ENCODE measurements around the gene DHX9. TPM values are rescaled to one million over a fixed set of nuclear protein-coding genes. Genes with fewer than 3 reads are reported as not detected.

The DHX9 gene
- total RNA-seq, 3 donors from 2014 or later (not counting 1 experiment from before 2014, with no cell fraction given), result 208 to 226 (median 226) TPM

DNA sequence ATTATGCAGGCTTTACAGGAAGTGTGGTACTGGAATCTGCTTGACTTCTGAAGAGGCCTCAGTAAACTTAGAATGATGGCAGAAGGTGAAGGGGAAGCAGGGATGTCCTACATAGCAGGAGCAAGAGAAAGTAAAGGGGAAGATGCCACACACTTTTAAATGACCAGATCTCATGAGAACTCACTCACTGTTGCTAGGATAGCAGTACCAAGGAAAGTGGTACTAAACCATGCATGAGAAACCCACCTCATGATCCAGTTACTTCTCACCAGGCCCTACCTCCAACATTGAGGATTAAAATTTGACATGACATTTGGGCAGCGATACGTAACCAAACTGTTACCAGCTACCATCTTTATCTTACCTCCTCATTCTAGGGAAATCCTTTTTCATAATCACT is 9.6 kb downstream of the DHX9 start:
- H3K4me3 Mint-ChIP-seq, result no peak overlapping the region
- intact Hi-C loops (cut with micrococcal nuclease), result loop anchor here (10.0 kb wide), 1 partner anchor 1754 kb away; no protein-coding TSS in a partner anchor
- peaks cover 6% of the 10 kb centered on the region for H3K36me3 Mint-ChIP-seq
- 100% methylated on average over 2 of the region's 2 CpGs for WGBS (ENCODE audit: insufficient coverage)
- ATAC-seq (no peak), DNase-seq (no peak)
- Histone ChIP-seq H3K27ac (ENCODE audit: low read length) (no peak overlapping the region), H3K4me3 (ENCODE audit: low read length) (no peak overlapping the region), H3K4me1 (ENCODE audit: control insufficient read depth, insufficient read depth, low read length) (peaks cover 7% of the 10 kb centered on the region), H3K27me3 (ENCODE audit: control insufficient read depth, insufficient read depth, low read length) (no peaks in the 10 kb centered on the region), H3K36me3 (ENCODE audit: control insufficient read depth, insufficient read depth, low read length) (peaks cover 83% of the 10 kb centered on the region), H3K9me3 (ENCODE audit: control insufficient read depth, insufficient read depth, low read length) (no peaks in the 10 kb centered on the region)
- no peaks in the 10 kb centered on the region for H3K27me3 Mint-ChIP-seq (ENCODE audit: low read depth in 2 of 2)
- TF ChIP-seq, protein P1, sequence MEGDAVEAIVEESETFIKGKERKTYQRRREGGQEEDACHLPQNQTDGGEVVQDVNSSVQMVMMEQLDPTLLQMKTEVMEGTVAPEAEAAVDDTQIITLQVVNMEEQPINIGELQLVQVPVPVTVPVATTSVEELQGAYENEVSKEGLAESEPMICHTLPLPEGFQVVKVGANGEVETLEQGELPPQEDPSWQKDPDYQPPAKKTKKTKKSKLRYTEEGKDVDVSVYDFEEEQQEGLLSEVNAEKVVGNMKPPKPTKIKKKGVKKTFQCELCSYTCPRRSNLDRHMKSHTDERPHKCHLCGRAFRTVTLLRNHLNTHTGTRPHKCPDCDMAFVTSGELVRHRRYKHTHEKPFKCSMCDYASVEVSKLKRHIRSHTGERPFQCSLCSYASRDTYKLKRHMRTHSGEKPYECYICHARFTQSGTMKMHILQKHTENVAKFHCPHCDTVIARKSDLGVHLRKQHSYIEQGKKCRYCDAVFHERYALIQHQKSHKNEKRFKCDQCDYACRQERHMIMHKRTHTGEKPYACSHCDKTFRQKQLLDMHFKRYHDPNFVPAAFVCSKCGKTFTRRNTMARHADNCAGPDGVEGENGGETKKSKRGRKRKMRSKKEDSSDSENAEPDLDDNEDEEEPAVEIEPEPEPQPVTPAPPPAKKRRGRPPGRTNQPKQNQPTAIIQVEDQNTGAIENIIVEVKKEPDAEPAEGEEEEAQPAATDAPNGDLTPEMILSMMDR (IDR thresholded peaks at IDR 0.05), result no peak
- H3K4me1 Mint-ChIP-seq, result peaks cover 42 to 52% of the 10 kb centered on the region in 2 donors
- no peaks in the 10 kb centered on the region for H3K9me3 Mint-ChIP-seq
- H3K27ac Mint-ChIP-seq, result peak overlapping the region in 1 of 2 donors; percentile 54

DNA sequence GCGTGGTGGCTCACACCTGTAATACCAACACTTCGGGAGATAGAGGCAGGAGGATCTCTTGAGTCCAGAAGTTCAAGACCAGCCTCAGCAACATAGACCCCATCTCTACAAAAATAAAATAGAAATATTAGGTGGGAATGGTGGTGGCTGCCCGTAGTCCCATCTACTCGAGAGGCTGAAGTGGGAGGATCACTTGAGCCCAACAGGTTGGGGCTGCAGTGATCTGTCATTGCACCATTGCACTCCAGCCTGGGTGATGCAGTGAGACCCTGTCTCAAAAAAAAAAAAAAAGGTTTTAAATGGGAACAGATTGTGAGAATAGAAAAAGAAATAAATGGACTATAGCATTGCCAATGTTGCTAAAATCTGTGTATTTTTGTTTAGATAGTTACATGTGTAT is 11.2 kb downstream of the DHX9 start:
- H3K27me3 Mint-ChIP-seq (ENCODE audit: low read depth in 2 of 2), result no peaks in the 10 kb centered on the region
- H3K36me3 Mint-ChIP-seq, result peaks cover 6% of the 10 kb centered on the region
- 100% methylated on average over 2 of the region's 4 CpGs for WGBS (ENCODE audit: insufficient coverage)
- no peaks in the 10 kb centered on the region for H3K27me3 ChIP-seq (ENCODE audit: control insufficient read depth, insufficient read depth, low read length)
- TF ChIP-seq, protein P1 (IDR thresholded peaks at IDR 0.05), result no peak
- ATAC-seq (no peak), DNase-seq (no peak)
- intact Hi-C loops (cut with micrococcal nuclease), result no loop called here
- H3K4me3 Mint-ChIP-seq, result no peak overlapping the region
- H3K27ac ChIP-seq (ENCODE audit: low read length), result no peak overlapping the region
- peaks cover 87% of the 10 kb centered on the region for H3K36me3 ChIP-seq (ENCODE audit: control insufficient read depth, insufficient read depth, low read length)
- no peaks in the 10 kb centered on the region for H3K9me3 ChIP-seq (ENCODE audit: control insufficient read depth, insufficient read depth, low read length)
- H3K9me3 Mint-ChIP-seq, result no peaks in the 10 kb centered on the region
- no peak overlapping the region for H3K4me3 ChIP-seq (ENCODE audit: low read length)
- peaks cover 6% of the 10 kb centered on the region for H3K4me1 ChIP-seq (ENCODE audit: control insufficient read depth, insufficient read depth, low read length)
- H3K27ac Mint-ChIP-seq, result peak overlapping the region in 1 of 2 donors; percentile 22
- H3K4me1 Mint-ChIP-seq, result peaks cover 32 to 47% of the 10 kb centered on the region in 2 donors

DNA sequence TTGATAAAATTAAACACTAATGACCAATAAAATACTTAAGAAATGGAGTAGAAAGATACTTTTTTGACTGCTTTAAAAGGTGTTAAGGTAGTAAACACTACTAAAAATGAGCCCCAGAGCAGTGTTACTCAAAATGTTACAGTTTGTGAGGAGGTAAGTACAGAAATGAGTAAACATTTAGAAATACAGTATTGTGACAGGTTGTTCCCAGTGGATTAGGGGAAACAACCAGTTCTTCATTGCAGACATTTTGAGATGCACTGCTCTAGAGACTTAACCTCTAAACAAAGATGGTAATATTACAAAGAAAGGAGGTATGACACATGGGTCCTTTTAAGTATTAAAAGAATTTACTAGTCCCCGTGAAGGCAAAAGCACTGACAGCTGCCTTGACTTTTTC is 12.7 kb downstream of the DHX9 start:
- Histone ChIP-seq H3K9me3 (ENCODE audit: control insufficient read depth, insufficient read depth, low read length) (no peaks in the 10 kb centered on the region), H3K36me3 (ENCODE audit: control insufficient read depth, insufficient read depth, low read length) (peaks cover 97% of the 10 kb centered on the region), H3K27me3 (ENCODE audit: control insufficient read depth, insufficient read depth, low read length) (no peaks in the 10 kb centered on the region), H3K4me1 (ENCODE audit: control insufficient read depth, insufficient read depth, low read length) (no peaks in the 10 kb centered on the region), H3K27ac (ENCODE audit: low read length) (no peak overlapping the region), H3K4me3 (ENCODE audit: low read length) (no peak overlapping the region)
- ATAC-seq, result no peak
- no peak for DNase-seq
- H3K9me3 Mint-ChIP-seq, result no peaks in the 10 kb centered on the region
- peaks cover 6% of the 10 kb centered on the region for H3K36me3 Mint-ChIP-seq
- H3K4me3 Mint-ChIP-seq, result no peak overlapping the region
- TF ChIP-seq, protein P1 (IDR thresholded peaks at IDR 0.05), result no peak
- WGBS (ENCODE audit: insufficient coverage), result 100% methylated on average over 1 of the region's 1 CpG
- no peak overlapping the region for H3K27ac Mint-ChIP-seq
- intact Hi-C loops (cut with micrococcal nuclease), result no loop called here
- no peaks in the 10 kb centered on the region for H3K27me3 Mint-ChIP-seq (ENCODE audit: low read depth in 2 of 2)
- H3K4me1 Mint-ChIP-seq, result peaks cover 32 to 39% of the 10 kb centered on the region in 2 donors

DNA sequence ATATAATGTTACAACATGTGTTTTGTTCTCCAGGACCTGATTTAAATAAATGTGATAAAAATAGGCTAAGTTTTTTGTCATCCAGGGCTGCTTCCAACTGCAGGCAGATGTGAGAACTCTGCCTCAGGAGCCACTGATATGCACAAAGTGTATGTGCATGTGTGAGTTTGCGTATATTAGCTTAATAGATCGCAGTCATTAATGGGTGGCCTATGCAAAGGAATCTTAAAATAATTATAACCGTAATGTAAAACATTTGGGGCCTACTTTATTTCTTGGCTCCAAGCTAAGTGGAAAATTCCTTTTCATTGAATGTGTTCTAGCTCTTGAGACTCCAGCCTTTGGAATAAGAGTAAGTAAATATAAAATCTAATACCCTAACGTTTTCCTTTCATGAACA is 16.8 kb downstream of the DHX9 start:
- Histone ChIP-seq H3K4me3 (ENCODE audit: low read length) (no peak overlapping the region), H3K27ac (ENCODE audit: low read length) (no peak overlapping the region), H3K4me1 (ENCODE audit: control insufficient read depth, insufficient read depth, low read length) (no peaks in the 10 kb centered on the region), H3K27me3 (ENCODE audit: control insufficient read depth, insufficient read depth, low read length) (no peaks in the 10 kb centered on the region), H3K36me3 (ENCODE audit: control insufficient read depth, insufficient read depth, low read length) (peaks cover 99% of the 10 kb centered on the region), H3K9me3 (ENCODE audit: control insufficient read depth, insufficient read depth, low read length) (no peaks in the 10 kb centered on the region)
- H3K27ac Mint-ChIP-seq, result no peak overlapping the region
- TF ChIP-seq, protein P1 (IDR thresholded peaks at IDR 0.05), result no peak
- 100% methylated on average over 2 of the region's 4 CpGs for WGBS (ENCODE audit: insufficient coverage)
- peaks cover 2% of the 10 kb centered on the region in 2 donors for H3K4me1 Mint-ChIP-seq
- DNase-seq, result no peak
- no peak overlapping the region for H3K4me3 Mint-ChIP-seq
- intact Hi-C loops (cut with micrococcal nuclease), result no loop called here
- no peaks in the 10 kb centered on the region for H3K27me3 Mint-ChIP-seq (ENCODE audit: low read depth in 2 of 2)
- H3K9me3 Mint-ChIP-seq, result no peaks in the 10 kb centered on the region
- H3K36me3 Mint-ChIP-seq, result peaks cover 22% of the 10 kb centered on the region
- no peak for ATAC-seq

All from natural killer cell (primary cell).